ENCODE results near the gene FNIP2.
"Not testable (repeated sequence)": the region's sequence is repeated elsewhere in the genome, so short reads cannot be mapped to it uniquely, and the experiment has no call there.

FNIP2 gene

DNA sequence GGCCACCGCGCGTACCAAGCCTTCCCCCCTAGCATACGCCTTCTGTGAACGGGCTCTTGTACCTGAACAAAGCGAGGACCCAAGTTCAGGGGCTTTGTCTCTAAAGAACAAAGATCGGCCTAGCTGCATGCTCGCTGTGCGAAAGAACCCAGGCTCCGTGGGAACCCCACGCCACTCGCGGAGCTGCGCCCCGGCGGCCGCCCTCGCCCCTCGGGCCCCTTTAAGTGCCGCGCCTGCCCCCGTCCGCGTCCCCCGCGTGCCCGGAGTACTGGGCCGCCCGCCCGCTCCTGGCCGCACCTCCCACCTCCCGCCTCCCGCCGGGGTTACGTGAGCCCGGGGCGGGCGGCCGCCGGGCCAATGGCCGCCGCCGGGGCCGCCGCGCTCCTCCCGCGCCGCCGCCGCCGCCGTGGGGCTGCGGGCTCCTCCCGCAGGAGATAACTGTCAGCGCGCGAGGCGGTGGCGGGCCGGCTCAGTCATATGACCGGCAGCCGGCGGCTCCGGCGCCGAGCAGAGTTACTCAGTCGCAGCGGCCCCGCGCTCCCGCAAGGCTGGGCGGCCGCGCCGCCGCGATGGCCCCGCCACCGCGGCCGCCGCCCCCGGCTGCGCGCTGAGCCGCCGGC is at the start of gene FNIP2:
FNIP2 (plus strand) TSS at position 472 of the 620 bp plus-strand sequence. CDS start 187 bp downstream, outside the sequence.
- Mint-ChIP-seq H3K27ac (peak within 1 kb of the TSS; percentile 98 to 99), H3K9me3 (no peaks in the 10 kb centered on the region), H3K4me3 (peak within 1 kb of the TSS; percentile 100), H3K27me3 (no peaks in the 10 kb centered on the region), H3K4me1 (peaks cover 48% of the 10 kb centered on the region)
- ATAC-seq (peak; percentile 86), DNase-seq (peak; percentile 63 to 65)

DNA sequence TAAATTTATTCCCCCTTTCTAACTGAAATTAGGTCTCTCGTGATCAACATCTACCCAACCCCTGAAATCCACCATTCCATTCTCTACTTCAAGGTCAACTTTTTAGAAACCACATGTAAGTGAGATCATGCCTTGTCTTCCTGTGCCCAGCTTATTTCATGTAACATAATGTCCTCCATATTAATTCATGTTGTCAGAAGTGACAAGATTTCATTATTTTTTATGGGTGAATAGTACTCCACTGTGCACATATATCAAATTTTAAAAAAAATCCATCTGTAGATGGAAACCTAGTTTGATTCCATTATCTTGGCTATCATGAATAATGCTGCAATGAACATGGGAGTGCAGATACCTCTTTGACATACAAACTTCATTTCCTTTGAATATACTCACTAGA is 47.1 kb upstream of the FNIP2 start:
- Mint-ChIP-seq H3K4me3 (peak overlapping the region; percentile 92 to 95), H3K27ac (peak overlapping the region in 1 of 2 donors; percentile 98), H3K27me3 (no peaks in the 10 kb centered on the region), H3K4me1 (peaks cover 38% of the 10 kb centered on the region), H3K9me3 (no peaks in the 10 kb centered on the region)
- ATAC-seq (no peak), DNase-seq (no peak)

DNA sequence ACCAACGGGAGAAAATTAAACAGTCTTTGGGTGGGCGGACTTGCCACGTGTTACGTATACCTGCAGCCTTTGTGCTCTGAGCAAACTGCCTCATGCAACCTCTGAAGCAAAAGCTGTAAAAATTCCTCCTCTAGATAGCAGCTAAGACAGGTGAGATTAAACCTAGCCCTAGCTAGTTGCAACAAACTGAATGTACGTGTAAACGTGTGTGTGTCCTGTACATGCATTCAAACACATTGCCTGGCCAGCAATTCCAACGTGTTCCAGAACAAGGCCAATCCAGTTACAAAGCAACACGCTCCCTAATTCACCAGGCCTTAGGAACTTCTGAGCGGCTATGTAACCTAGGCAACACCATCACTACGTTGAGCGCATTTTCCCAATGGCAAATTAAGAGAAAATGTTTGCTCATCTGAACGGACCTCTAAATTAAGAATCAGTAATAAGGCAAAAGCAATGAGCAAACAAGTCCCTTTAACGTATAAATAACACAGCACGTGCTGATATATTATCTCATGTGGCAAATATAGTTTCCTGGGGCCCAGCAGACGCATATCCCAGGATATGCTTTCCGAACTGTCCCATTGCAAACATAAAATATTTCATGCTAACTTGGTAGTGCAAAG is 46.4 kb upstream of the FNIP2 start:
- Mint-ChIP-seq H3K27me3 (no peaks in the 10 kb centered on the region), H3K9me3 (no peaks in the 10 kb centered on the region), H3K4me3 (peak overlapping the region; percentile 92 to 95), H3K27ac (peak overlapping the region; percentile 96 to 98), H3K4me1 (peaks cover 34% of the 10 kb centered on the region)
- ATAC-seq, result no peak
- no peak for DNase-seq

DNA sequence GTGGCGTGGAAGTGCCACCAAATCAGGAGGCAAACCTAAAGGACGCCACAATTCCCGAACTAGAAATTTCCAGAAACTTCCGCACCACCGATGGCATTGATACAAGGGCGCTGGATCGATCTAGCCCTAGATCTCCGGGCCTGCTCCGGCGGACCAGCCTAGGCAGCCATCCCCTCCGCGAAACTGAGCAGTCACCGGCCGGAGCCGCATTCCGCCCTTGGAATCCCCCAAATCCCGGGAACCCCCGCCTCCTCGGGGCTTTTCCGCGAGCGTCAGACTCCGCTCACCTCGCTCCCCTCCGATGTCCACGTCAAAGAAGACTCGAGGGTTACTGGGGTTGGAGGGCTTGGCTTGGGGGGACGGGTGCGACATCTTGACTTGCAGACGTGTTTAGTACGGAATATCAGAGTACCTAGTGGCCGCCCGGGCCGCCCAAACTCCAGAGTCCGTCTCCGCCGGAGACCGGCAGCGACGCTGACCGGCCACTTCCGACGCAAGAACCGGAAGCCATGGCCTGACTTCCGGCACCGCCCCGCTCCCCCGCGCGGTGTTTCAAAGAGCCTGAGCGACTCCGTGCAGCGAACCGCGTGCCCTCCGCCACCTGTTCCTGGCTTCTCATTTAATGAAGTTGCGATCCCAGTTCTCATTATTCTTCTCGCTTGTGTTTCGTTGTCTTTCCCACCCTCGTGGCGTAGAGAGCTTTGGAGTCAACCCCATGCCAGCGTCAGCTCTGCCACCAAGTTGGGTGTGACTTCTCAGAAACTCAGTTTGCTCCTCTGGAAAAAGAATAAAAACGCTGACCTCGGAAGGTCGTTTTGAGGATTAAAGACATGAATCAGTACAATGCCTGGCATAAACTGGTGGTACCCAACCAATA is 45.7 kb upstream of the FNIP2 start, which contains the start of gene PPID:
PPID (minus strand) TSS at position 480 of the 877 bp plus-strand sequence; CDS start at position 372, 108 bp downstream.
- no peaks in the 10 kb centered on the region for H3K9me3 Mint-ChIP-seq
- peak within 1 kb of the TSS; percentile 96 to 98 for H3K27ac Mint-ChIP-seq
- H3K27me3 Mint-ChIP-seq, result no peaks in the 10 kb centered on the region
- H3K4me1 Mint-ChIP-seq, result peaks cover 34% of the 10 kb centered on the region
- peak; percentile 96 for ATAC-seq
- DNase-seq, result peak; percentile 76 to 84
- peak within 1 kb of the TSS; percentile 92 to 95 for H3K4me3 Mint-ChIP-seq

DNA sequence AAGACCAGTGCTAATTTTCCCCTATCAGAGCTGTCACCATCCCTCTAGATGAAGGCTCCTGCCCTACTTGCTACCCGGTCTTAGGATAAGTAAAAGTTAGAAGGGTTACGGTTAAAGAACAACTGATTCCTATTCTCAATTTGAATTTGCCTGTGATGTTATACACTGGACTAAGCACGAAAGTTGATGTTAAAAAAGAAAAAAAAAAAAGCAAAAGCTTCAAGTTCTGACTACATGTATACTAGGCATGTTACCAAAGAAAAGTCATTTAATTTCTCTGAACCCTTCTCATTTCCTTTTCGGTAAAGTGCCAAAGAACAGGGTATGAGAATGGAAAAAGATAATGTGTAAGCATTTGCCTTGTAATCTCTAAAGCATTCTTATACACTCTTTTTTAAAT is 44.2 kb upstream of the FNIP2 start:
- H3K9me3 Mint-ChIP-seq, result no peaks in the 10 kb centered on the region
- H3K4me3 Mint-ChIP-seq, result peak overlapping the region in 1 of 2 donors; percentile 95
- DNase-seq (no peak), ATAC-seq (no peak)
- peaks cover 11% of the 10 kb centered on the region for H3K27me3 Mint-ChIP-seq
- H3K4me1 Mint-ChIP-seq, result peaks cover 36% of the 10 kb centered on the region
- H3K27ac Mint-ChIP-seq, result peak overlapping the region; percentile 34 to 98

DNA sequence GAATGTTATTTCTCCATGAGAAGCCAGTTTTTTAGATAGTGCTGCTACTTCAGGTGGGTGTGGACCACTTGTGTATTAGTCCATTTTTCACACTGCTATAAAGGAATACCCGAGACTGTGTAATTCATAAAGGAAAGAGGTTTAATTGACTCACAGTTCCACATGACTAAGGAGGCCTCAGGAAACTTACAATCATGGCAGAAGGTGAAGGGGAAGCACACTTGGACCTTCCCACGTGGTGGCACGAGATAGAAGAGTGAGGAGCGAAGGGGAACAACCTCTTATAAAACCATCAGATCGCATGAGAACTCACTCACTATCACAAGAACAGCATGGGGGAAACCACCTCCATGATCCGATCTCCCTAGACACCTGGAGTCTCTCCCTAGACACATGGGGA is 42.2 kb upstream of the FNIP2 start:
- no peak for ATAC-seq

DNA sequence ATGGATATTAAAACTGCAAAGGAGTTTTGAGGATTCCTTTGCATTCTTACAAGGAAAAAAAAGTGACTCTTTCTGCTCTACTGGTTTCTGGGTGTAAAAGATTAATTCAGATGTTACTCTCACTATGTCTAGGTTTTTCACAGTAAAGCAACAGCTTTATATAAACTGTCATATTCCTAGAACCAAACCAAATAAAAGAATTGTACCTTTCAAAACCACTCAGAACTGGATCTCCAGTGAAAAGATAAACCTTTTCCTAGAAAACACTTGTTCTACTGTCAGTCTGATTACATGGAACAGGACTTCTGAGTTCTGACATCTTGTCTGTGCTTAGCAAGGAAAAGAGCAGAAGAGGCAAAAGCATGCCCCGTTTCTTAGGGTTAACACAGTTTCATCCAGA is 40.6 kb upstream of the FNIP2 start:
- ATAC-seq, result no peak
- peaks cover 31% of the 10 kb centered on the region for H3K27me3 Mint-ChIP-seq

More for the DNA sequence above, 42.2 kb upstream of the FNIP2 start:
- Mint-ChIP-seq H3K9me3 (no peaks in the 10 kb centered on the region), H3K27ac (no peak overlapping the region), H3K4me3 (no peak overlapping the region), H3K4me1 (peaks cover 31% of the 10 kb centered on the region), H3K27me3 (peaks cover 24% of the 10 kb centered on the region)
- DNase-seq, result no peak

DNA sequence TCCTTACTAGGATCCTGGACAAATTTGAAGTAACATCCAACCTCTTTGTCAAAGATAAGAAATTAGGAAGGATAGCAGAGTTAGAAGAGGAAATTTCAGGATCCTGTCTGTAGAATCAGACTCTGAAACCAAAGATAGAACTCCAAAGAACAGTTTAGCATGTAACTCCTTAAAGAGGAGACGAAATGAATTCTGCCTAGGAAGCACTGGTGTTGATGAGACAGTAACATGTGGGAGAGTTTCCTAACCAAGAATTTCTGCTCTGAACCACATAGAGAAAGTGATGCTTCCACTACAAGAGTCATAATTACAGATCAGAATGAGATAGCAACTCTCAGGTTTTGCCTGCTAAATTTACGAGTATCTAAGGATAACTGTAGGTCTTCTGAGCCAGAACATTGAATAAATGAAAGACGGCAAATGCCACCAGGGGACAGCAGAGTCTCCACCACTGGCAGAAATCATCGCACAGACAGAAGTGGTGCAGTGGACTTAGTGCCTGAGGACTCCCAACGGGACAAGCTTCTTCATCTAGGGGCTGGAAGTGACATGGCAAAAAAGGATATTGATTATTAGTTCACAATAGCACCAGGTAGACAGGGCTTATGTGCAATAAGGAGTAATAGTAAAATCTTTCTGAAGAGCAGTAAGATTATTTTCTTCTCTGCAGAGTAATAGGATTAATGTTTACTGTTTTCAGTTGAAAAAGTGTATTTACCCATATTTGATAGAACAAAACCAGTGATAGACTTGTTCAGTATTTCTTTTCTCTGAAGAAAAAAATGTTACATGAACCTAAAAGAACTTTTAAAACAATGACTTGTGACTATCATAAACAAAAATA is 38.9 kb upstream of the FNIP2 start:
- Mint-ChIP-seq H3K27ac (no peak overlapping the region), H3K9me3 (no peaks in the 10 kb centered on the region), H3K27me3 (peaks cover 31% of the 10 kb centered on the region), H3K4me3 (no peak overlapping the region), H3K4me1 (peaks cover 15% of the 10 kb centered on the region)
- ATAC-seq (peak; percentile 89), DNase-seq (peak; percentile 31 to 41)

More for the DNA sequence above, 40.6 kb upstream of the FNIP2 start:
- Mint-ChIP-seq H3K4me1 (peaks cover 27% of the 10 kb centered on the region), H3K4me3 (no peak overlapping the region), H3K9me3 (no peaks in the 10 kb centered on the region), H3K27ac (no peak overlapping the region)
- DNase-seq, result no peak

DNA sequence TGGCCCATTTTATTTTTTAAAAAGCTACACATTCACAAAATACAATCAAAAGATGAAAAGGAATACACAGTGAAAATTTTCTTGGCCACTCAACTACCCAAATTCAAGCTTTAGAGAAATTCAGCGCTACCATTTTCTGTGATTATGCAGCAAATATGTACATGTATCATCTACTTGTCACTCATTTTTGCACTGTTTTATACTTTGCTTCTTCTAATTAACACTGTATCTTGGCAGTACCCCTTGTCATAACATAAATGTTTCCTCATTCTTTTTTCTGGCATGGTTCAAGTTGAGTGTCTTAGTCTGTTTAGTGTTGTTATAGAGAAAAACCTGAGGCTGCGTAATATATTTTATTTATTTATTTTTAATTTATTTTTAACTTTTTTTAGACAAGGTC is 30.0 kb upstream of the FNIP2 start:
- no peak for ATAC-seq
- Mint-ChIP-seq H3K27ac (peak overlapping the region in 1 of 2 donors; percentile 35), H3K4me3 (no peak overlapping the region), H3K9me3 (no peaks in the 10 kb centered on the region), H3K4me1 (no peaks in the 10 kb centered on the region), H3K27me3 (no peaks in the 10 kb centered on the region)
- no peak for DNase-seq

DNA sequence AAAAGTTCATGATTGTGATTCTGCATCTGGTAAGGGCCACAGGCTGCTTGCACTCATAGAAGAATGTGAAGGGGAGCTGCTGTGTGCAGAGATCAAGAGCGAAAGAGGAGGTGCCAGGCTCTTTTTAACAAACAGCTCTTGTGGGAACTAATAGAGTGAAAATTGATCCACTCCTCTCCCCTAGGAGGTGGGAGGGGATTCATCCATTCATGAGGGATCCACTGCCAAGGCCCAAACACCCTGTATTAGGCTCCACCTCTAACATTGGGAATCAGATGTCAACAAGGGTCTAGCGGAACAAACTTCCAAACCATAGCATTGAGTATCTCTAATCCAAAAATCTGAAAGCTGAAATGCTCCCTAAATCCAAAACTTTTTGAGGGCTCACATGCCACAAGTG is 29.2 kb upstream of the FNIP2 start:
- H3K27ac Mint-ChIP-seq, result no peak overlapping the region
- DNase-seq (no peak), ATAC-seq (no peak)
- no peaks in the 10 kb centered on the region for H3K27me3 Mint-ChIP-seq
- H3K4me3 Mint-ChIP-seq, result no peak overlapping the region
- H3K9me3 Mint-ChIP-seq, result no peaks in the 10 kb centered on the region
- H3K4me1 Mint-ChIP-seq, result no peaks in the 10 kb centered on the region

DNA sequence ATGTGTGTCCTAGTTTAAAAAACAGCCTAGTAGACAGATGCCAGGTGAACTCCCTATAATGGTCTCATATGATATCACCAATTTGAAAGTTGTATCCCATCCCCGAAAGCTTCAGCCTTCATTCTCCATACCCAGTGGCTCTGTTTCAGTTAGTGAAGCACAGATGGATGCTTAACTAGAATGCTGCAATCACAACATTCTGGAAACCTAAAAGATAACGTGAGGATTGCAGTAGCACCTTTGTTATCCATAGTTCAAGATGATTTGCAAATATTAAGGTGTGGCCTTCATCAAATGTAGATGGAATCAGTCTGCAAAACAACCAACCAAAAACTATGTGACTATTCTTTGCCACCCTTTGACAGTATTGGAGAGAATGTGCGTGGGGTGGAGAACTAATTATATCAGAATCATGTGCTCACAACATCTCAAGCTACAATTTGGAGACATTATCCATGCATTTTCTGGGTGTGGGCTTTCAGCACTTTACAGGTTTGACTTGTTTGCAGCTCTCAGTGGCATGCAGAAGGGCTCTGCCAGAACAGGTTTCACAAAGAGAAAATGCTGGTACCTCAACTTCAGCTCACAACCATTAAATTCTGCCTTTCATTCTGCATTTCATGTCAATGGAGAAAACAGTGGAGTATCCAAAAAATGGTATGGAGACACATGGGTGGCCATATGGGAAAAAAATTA is 27.4 kb upstream of the FNIP2 start:
- DNase-seq (no peak), ATAC-seq (no peak)
- Mint-ChIP-seq H3K27ac (no peak overlapping the region), H3K4me3 (no peak overlapping the region), H3K27me3 (no peaks in the 10 kb centered on the region), H3K4me1 (no peaks in the 10 kb centered on the region), H3K9me3 (no peaks in the 10 kb centered on the region)

DNA sequence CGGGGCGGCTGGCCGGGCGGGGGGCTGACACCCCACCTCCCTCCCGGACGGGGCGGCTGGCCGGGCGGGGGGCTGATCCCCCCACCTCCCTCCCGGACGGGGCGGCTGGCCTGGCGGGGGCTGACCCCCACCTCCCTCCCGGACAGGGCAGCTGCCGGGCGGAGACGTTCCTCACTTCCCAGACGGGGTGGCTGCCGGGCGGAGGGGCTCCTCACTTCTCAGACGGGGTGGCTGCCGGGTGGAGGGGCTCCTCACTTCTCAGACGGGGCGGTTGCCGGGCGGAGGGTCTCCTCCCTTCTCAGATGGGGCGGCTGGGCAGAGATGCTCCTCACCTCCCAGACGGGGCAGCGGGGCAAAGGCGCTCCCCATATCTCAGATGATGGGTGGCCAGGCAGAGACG is 22.3 kb upstream of the FNIP2 start:
- not testable (repeated sequence) for H3K27ac Mint-ChIP-seq, H3K4me3 Mint-ChIP-seq, ATAC-seq, DNase-seq, H3K27me3 Mint-ChIP-seq, H3K4me1 Mint-ChIP-seq, H3K9me3 Mint-ChIP-seq

DNA sequence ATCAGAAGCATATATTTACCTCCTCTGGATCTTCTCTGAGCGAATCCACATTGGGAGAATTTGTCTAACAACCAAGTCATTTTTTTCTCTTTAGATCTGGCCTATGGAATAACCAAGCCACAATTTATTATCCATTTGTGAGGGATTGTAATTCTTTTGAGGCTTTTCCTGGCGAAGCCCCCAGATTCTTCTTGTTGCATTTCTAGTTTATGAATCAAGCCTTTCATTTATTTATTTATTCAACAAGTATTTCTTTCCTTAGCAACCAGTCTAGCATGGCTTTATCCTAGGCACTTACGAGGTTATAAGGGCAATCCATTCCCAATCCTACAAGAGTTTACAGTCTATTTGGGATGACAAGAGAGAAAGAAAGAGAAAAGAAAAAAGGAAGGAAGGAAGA is 18.4 kb upstream of the FNIP2 start:
- ATAC-seq (no peak), DNase-seq (no peak)
- no peak overlapping the region for H3K4me3 Mint-ChIP-seq

DNA sequence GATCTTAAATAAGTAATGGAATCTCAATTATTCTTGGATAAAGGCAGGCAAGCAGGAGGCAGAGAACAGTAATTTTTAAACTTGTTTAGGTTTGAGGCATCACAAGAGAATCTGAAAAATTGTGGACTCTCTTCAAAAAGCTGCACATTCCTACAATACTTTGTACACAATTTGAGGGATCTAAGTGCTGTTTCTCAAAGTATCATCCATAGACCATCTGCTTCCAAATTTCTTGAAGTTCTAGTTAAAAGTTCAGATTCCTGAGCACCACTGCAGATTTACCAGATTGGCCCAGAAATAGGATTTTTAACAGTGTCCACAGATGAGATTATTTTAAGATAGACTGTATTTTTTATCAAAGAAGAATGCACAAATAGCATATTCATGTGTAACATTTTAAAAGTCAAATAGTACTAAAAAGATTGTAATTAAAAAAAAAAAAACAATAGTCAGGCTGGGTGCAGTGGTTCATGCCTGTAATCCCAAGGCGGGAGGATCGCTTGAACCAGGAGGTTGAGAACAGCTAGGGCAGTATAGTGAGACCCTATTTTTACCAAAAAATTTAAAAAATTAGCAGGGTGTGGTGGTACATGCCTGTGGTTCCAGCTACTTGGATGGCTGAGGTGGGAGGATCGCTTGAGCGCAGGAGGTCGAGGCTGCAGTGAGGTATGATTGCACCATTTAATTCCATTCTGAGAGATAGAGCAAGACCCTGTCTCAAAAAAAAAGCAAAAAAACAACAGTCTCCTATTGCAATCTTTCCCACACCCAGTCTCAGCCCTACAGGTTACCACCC is 14.2 kb upstream of the FNIP2 start:
- Mint-ChIP-seq H3K9me3 (no peaks in the 10 kb centered on the region), H3K27ac (no peak overlapping the region), H3K27me3 (peaks cover 18% of the 10 kb centered on the region), H3K4me3 (no peak overlapping the region), H3K4me1 (no peaks in the 10 kb centered on the region)
- no peak for ATAC-seq
- no peak for DNase-seq

More for the DNA sequence above, 18.4 kb upstream of the FNIP2 start:
- Mint-ChIP-seq H3K27me3 (no peaks in the 10 kb centered on the region), H3K27ac (no peak overlapping the region), H3K9me3 (no peaks in the 10 kb centered on the region), H3K4me1 (no peaks in the 10 kb centered on the region)
